ENCODE measurements around the gene MAS1. TPM values are rescaled to one million over a fixed set of nuclear protein-coding genes. Genes with fewer than 3 reads are reported as not detected.

The MAS1 gene
- polyA plus RNA-seq, 1 donor (not counting 4 experiments of a cell fraction or from before 2014, with no cell fraction given): not detected

DNA sequence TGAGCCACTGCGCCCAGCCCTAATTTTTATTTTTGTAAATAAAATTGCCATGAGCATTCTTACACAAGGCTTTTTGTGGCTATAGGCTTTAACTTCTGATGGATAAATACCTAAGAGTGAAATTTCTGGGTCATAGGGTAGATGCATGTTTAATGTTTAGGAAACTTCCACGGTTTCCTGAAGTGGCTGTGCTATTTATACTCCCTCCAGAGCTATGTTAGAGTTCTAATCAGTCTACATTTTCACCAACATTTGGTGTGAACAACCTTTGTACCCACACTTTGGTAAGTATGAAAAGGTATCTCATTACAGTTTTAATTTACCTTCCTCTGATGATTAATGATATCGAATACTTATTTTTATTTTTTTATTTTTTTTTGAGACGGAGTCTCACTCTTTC, 6.1 kb upstream of the MAS1 start:
- no peak overlapping the region for H3K27ac ChIP-seq (ENCODE audit: control insufficient read depth, insufficient read depth, low read length)

DNA sequence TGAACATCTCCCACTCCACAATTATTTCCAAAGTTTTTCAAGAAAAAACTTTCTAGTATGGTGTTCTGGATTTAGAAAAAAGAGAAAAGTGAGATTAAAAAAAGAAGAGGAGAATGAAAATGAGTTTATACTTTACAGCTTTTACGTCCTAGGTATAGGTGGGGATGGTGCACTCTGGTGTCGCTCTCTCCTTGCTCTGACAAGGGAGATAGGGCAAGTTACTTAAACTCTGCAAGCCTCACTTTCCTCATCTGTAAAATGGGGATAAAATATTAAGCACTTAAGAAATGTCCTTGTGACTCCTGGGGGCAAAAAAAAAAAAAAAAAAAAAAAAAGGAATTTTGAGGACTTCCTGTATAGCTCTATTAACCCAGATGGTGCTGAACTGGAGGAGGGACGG, 4.5 kb upstream of the MAS1 start:
- dilution Hi-C loops (cut with MboI; ENCODE audit: extremely low pct_ligation_motif_present, low sequenced_read_pairs): no loop called here
- Histone ChIP-seq H4K20me1 (ENCODE audit: control insufficient read depth, extremely low read depth, insufficient read depth, low read length) (no peaks in the 10 kb centered on the region), H3K9me1 (ENCODE audit: control insufficient read depth, extremely low read depth, insufficient read depth, low read length) (no peaks in the 10 kb centered on the region), H3K27me3 (ENCODE audit: control insufficient read depth, extremely low read depth, insufficient read depth, low read length) (peaks cover 28% of the 10 kb centered on the region), H3K9me3 (ENCODE audit: control insufficient read depth, low read depth, low read length) (no peaks in the 10 kb centered on the region), H3K27ac (ENCODE audit: control insufficient read depth, insufficient read depth, low read length) (no peak overlapping the region), H3K4me3 (ENCODE audit: control insufficient read depth in 2 of 3, extremely low read depth in 1 of 3, insufficient read depth in 2 of 3, low read depth in 1 of 3, low read length in 3 of 3) (no peak overlapping the region), H3K4me2 (ENCODE audit: control insufficient read depth, extremely low read depth, insufficient read depth, low read depth, low read length) (no peak overlapping the region), H3K79me2 (ENCODE audit: control insufficient read depth, insufficient read depth, low read length) (no peaks in the 10 kb centered on the region), H3K9ac (ENCODE audit: control insufficient read depth, extremely low read depth, insufficient read depth, low read length) (no peak overlapping the region), H3K4me1 (ENCODE audit: control insufficient read depth, extremely low read depth, insufficient read depth, low read length) (no peaks in the 10 kb centered on the region), H3K36me3 (ENCODE audit: control insufficient read depth in 2 of 2, extremely low read depth in 1 of 2, insufficient read depth in 2 of 2, low read length in 2 of 2) (no peaks in the 10 kb centered on the region), H2AFZ (ENCODE audit: control insufficient read depth, low read length) (no peak overlapping the region)
- no peak for DNase-seq (ENCODE audit: low read depth, low spot score)
- FAIRE-seq: no peak
- TF ChIP-seq, protein P1, sequence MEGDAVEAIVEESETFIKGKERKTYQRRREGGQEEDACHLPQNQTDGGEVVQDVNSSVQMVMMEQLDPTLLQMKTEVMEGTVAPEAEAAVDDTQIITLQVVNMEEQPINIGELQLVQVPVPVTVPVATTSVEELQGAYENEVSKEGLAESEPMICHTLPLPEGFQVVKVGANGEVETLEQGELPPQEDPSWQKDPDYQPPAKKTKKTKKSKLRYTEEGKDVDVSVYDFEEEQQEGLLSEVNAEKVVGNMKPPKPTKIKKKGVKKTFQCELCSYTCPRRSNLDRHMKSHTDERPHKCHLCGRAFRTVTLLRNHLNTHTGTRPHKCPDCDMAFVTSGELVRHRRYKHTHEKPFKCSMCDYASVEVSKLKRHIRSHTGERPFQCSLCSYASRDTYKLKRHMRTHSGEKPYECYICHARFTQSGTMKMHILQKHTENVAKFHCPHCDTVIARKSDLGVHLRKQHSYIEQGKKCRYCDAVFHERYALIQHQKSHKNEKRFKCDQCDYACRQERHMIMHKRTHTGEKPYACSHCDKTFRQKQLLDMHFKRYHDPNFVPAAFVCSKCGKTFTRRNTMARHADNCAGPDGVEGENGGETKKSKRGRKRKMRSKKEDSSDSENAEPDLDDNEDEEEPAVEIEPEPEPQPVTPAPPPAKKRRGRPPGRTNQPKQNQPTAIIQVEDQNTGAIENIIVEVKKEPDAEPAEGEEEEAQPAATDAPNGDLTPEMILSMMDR (optimal IDR thresholded peaks at IDR 0.05 in 1 of 3, IDR thresholded peaks at IDR 0.05 in 1 of 3, conservative IDR thresholded peaks at IDR 0.05 in 1 of 3; ENCODE audit: extremely low read depth in 1 of 3, insufficient read depth in 2 of 3, low read length in 3 of 3): no peak
- no peak for TF ChIP-seq EZH2 (IDR thresholded peaks at IDR 0.05; ENCODE audit: low read length)

More for the DNA sequence above, 6.1 kb upstream of the MAS1 start:
- Histone ChIP-seq H3K9ac (ENCODE audit: control insufficient read depth, extremely low read depth, insufficient read depth, low read length) (no peak overlapping the region), H3K27me3 (ENCODE audit: control insufficient read depth, extremely low read depth, insufficient read depth, low read length) (peaks cover 22% of the 10 kb centered on the region), H3K36me3 (ENCODE audit: control insufficient read depth in 2 of 2, extremely low read depth in 1 of 2, insufficient read depth in 2 of 2, low read length in 2 of 2) (no peaks in the 10 kb centered on the region), H3K4me2 (ENCODE audit: control insufficient read depth, extremely low read depth, insufficient read depth, low read depth, low read length) (no peak overlapping the region), H3K4me1 (ENCODE audit: control insufficient read depth, extremely low read depth, insufficient read depth, low read length) (no peaks in the 10 kb centered on the region), H3K79me2 (ENCODE audit: control insufficient read depth, insufficient read depth, low read length) (no peaks in the 10 kb centered on the region), H3K4me3 (ENCODE audit: control insufficient read depth in 2 of 3, extremely low read depth in 1 of 3, insufficient read depth in 2 of 3, low read depth in 1 of 3, low read length in 3 of 3) (no peak overlapping the region), H3K9me1 (ENCODE audit: control insufficient read depth, extremely low read depth, insufficient read depth, low read length) (no peaks in the 10 kb centered on the region), H4K20me1 (ENCODE audit: control insufficient read depth, extremely low read depth, insufficient read depth, low read length) (no peaks in the 10 kb centered on the region), H3K9me3 (ENCODE audit: control insufficient read depth, low read depth, low read length) (no peaks in the 10 kb centered on the region), H2AFZ (ENCODE audit: control insufficient read depth, low read length) (no peak overlapping the region)
- FAIRE-seq: no peak
- TF ChIP-seq EZH2 (IDR thresholded peaks at IDR 0.05; ENCODE audit: low read length): no peak
- TF ChIP-seq, protein P1 (optimal IDR thresholded peaks at IDR 0.05 in 1 of 3, IDR thresholded peaks at IDR 0.05 in 1 of 3, conservative IDR thresholded peaks at IDR 0.05 in 1 of 3; ENCODE audit: extremely low read depth in 1 of 3, insufficient read depth in 2 of 3, low read length in 3 of 3): no peak
- dilution Hi-C loops (cut with MboI; ENCODE audit: extremely low pct_ligation_motif_present, low sequenced_read_pairs): no loop called here
- DNase-seq (ENCODE audit: low read depth, low spot score): no peak
